DOHH2 (cell line): ENCODE data around the gene CENPP.

ENCODE experiments used
- H3F3A ChIP-seq: fragments of 200-600 bp; sonication (generic), shearing (Covaris generic); 2 replicates; pipeline ENCODE4 v1.6.0; 2016; ENCODE audit warnings: antibody characterized with exemption, mild to moderate bottlenecking; ENCODE audit not compliant: control insufficient read depth, insufficient read depth
- H3K27ac ChIP-seq: fragments of 200-600 bp; sonication (generic); 2 replicates; pipeline ENCODE4 v1.5.1; 2014; ENCODE audit warnings: low read depth, mild to moderate bottlenecking, low read length, moderate library complexity
- H3K27me3 ChIP-seq: fragments of 200-600 bp; sonication (generic); 2 replicates; pipeline ENCODE4 v1.6.1; 2014; ENCODE audit warnings: mild to moderate bottlenecking, low read length, mixed read lengths; ENCODE audit not compliant: control insufficient read depth
- H3K36me3 ChIP-seq: fragments of 200-600 bp; sonication (generic); 2 replicates; pipeline ENCODE4 v1.6.1; 2014; ENCODE audit warnings: mild to moderate bottlenecking, low read length, moderate library complexity, mixed read lengths; ENCODE audit not compliant: control insufficient read depth
- H3K4me1 ChIP-seq: fragments of 200-600 bp; sonication (generic); 2 replicates; pipeline ENCODE4 v1.6.1; 2014; ENCODE audit warnings: mild to moderate bottlenecking, low read length, mixed read lengths; ENCODE audit not compliant: control insufficient read depth
- H3K4me2 ChIP-seq: fragments of 200-600 bp; sonication (generic); 2 replicates; pipeline ENCODE4 v1.6.0; 2014; ENCODE audit warnings: mild to moderate bottlenecking, low read length, moderate library complexity
- H3K4me3 ChIP-seq: fragments of 200-600 bp; sonication (generic); 2 replicates; pipeline ENCODE4 v1.5.1; 2014; ENCODE audit warnings: mild to moderate bottlenecking, low read length, mixed read lengths
- H3K79me2 ChIP-seq: fragments of 200-600 bp; sonication (generic); 2 replicates; pipeline ENCODE4 v1.6.1; 2014; ENCODE audit warnings: mild to moderate bottlenecking, low read length, mixed read lengths; ENCODE audit not compliant: control insufficient read depth
- H3K9me2 ChIP-seq: fragments of 200-600 bp; sonication (generic); replicated peaks from 2 replicates; pipeline ENCODE4 v1.6.1; 2014; ENCODE audit warnings: mild to moderate bottlenecking, low read length, mixed read lengths; ENCODE audit not compliant: control insufficient read depth
- H3K9me3 ChIP-seq: fragments of 200-600 bp; sonication (generic); 2 replicates; pipeline ENCODE4 v1.6.1; 2014; ENCODE audit warnings: antibody characterized with exemption, low read length, mixed read lengths; ENCODE audit not compliant: control insufficient read depth, insufficient read depth
- H4K20me1 ChIP-seq: fragments of 200-600 bp; sonication (generic); 2 replicates; pipeline ENCODE4 v1.6.0; 2014; ENCODE audit warnings: low read depth, mild to moderate bottlenecking, antibody characterized with exemption, low read length, moderate library complexity; ENCODE audit not compliant: control insufficient read depth, insufficient read depth
- CTCF ChIP-seq: fragments of 200-600 bp; sonication (generic); IDR thresholded peaks from one replicate; pipeline ENCODE4 v1.5.1; 2014; ENCODE audit warnings: antibody characterized with exemption, mild to moderate bottlenecking, low read depth, low read length; ENCODE audit not compliant: poor library complexity, severe bottlenecking
- EZH2phosphoT487 ChIP-seq: fragments of 200-600 bp; sonication (generic); IDR thresholded peaks from 2 replicates; pipeline ENCODE4 v1.6.1; 2017; ENCODE audit warnings: borderline replicate concordance, mild to moderate bottlenecking, antibody characterized with exemption, low read length, moderate library complexity, mixed read lengths

The CENPP gene

GRCh38 chr9:92377876-92378275, 52.1 kb downstream of the CENPP start:
- Histone ChIP-seq H3F3A (no peaks in the 10 kb centered on the region), H3K27ac (no peak overlapping the region), H3K4me2 (no peak overlapping the region), H3K9me2 (no peaks in the 10 kb centered on the region), H3K79me2 (peaks cover 3% of the 10 kb centered on the region), H3K9me3 (no peaks in the 10 kb centered on the region; the same call in 1 of the 2 replicates), H3K4me1 (no peaks in the 10 kb centered on the region), H3K27me3 (no peaks in the 10 kb centered on the region), H4K20me1 (peaks cover 7% of the 10 kb centered on the region; the same call in 1 of the 2 replicates), H3K36me3 (peaks cover 2% of the 10 kb centered on the region; the same call in 1 of the 2 replicates), H3K4me3 (no peak overlapping the region)
- no peak for TF ChIP-seq EZH2phosphoT487
- no peak for TF ChIP-seq CTCF

- TF ChIP-seq CTCF (no peak), EZH2phosphoT487 (no peak)
Observed at GRCh38 chr9:92378865-92379560, 53.3 kb downstream of the CENPP start.

GRCh38 chr9:92380603-92381002, 54.9 kb downstream of the CENPP start:
- Histone ChIP-seq H3K9me3 (no peaks in the 10 kb centered on the region), H3K79me2 (no peaks in the 10 kb centered on the region), H3K4me2 (no peak overlapping the region), H4K20me1 (peaks cover 7% of the 10 kb centered on the region; the same call in 1 of the 2 replicates), H3K9me2 (no peaks in the 10 kb centered on the region), H3K27ac (no peak overlapping the region), H3K36me3 (peaks cover 4% of the 10 kb centered on the region; the same call in 1 of the 2 replicates), H3K27me3 (no peaks in the 10 kb centered on the region), H3K4me1 (no peaks in the 10 kb centered on the region), H3F3A (no peaks in the 10 kb centered on the region), H3K4me3 (no peak overlapping the region)
- TF ChIP-seq CTCF (no peak), EZH2phosphoT487 (no peak)

More at GRCh38 chr9:92378865-92379560, 53.3 kb downstream of the CENPP start:
- peaks cover 7% of the 10 kb centered on the region; the same call in 1 of the 2 replicates for H4K20me1 ChIP-seq
- H3K4me3 ChIP-seq: no peak overlapping the region
- no peaks in the 10 kb centered on the region for H3K79me2 ChIP-seq
- H3K9me3 ChIP-seq: no peaks in the 10 kb centered on the region
- H3K27me3 ChIP-seq: no peaks in the 10 kb centered on the region
- peaks cover 2% of the 10 kb centered on the region; the same call in 1 of the 2 replicates for H3K36me3 ChIP-seq
- H3K4me2 ChIP-seq: no peak overlapping the region
- H3K4me1 ChIP-seq: no peaks in the 10 kb centered on the region
- H3K9me2 ChIP-seq: no peaks in the 10 kb centered on the region
- H3K27ac ChIP-seq: no peak overlapping the region
- H3F3A ChIP-seq: no peaks in the 10 kb centered on the region
